GM21723 (cell line): ENCODE results near the gene MTCH1.

Experiments used
- ATAC-seq: cut with Tn5 transposase; IDR thresholded peaks from one replicate; pipeline ENCODE4 v1.9.1; 2021; ENCODE audit warnings: mild to moderate bottlenecking, moderate library complexity; ENCODE audit not compliant: unreplicated experiment

The MTCH1 gene

GRCh38 chr6:36927691-36928546 lies 58.1 kb downstream of the MTCH1 start:
- no peak for ATAC-seq

GRCh38 chr6:36926708-36927513 lies 59.1 kb downstream of the MTCH1 start:
- no peak for ATAC-seq

- ATAC-seq, result no peak
Observed at GRCh38 chr6:36925809-36926208, 60.2 kb downstream of the MTCH1 start.

GRCh38 chr6:36924778-36925374 lies 61.1 kb downstream of the MTCH1 start:
- no peak for ATAC-seq

- ATAC-seq, result no peak
Observed at GRCh38 chr6:36924131-36924530, 61.9 kb downstream of the MTCH1 start.

GRCh38 chr6:36920546-36920945 lies 65.5 kb downstream of the MTCH1 start:
- no peak for ATAC-seq

- ATAC-seq, result no peak
Observed at GRCh38 chr6:36920049-36920448, 65.9 kb downstream of the MTCH1 start.
